Measurements from ENCODE around the gene UBL4B.

The UBL4B gene

DNA sequence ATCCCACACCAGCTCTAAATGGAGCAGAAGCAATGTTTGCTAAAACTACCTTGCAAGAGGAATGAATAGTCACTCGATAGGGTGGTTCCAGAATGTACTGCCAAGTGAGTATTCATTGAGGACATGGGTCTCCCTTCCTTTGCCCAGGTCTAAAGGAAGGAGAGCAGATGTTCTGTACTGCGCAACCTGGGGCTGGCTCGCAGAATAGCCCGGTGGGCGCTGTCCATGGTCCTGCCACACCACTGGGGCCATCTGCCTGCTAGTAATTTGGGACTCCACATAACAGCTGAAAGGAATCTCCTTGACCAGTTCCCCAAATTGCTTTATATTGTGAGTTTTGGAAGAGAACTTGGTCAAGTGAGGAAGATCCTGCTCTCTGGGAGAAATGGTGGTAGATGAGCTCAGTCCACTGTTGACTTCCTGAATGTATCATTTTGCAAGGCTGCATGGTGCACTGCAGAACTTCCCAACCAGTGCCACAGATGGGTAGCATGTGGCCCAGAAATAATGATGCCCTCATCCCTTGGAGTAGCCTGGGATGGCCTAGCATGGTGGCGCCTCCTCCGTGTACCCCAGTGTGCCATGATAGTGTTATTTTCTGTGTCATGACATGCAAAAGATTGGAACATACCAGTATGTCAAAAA lies 43.8 kb downstream of the UBL4B start:
- DNase-seq (ENCODE audit: low spot score) = peak; percentile 74

DNA sequence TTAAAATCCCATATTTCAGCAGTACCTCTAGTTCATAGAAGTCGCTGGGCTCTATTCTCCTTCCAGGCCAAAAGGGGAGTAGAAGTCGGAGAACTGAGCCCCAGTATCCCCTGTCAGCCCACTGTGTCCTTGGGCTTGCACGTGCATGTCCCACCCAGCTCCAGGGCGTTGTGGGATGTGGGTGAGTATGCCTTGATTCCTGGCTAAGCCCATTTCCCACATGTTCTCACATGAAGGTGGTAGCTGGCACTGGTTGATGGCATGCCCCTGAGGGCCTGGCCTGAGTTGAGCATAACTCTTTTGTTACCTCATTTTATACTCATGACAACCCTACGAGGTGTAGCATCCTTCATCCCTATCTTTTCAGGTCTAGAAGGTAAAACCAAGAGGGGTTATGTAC lies 46.0 kb downstream of the UBL4B start:
- no peak for DNase-seq (ENCODE audit: low spot score)

DNA sequence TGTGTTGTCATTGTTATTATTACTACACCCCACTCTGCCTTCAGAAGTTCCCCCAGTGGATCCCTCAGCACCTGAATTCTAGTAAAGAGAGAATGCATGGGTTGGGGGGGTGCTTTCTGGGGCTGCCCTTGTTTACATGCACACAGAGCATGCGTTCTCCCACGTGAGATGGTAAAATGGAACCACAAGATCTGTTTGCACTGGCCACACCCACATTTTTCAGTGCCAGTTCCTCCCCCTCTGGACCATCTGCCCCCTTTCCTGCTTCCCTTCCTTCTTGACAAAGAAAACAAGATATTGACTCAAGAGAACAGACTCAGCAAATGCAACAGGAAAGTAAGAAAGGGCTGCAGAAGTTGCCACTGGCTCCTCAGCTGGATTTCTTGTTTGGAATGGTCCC lies 46.9 kb downstream of the UBL4B start:
- DNase-seq (ENCODE audit: low spot score) = no peak

DNA sequence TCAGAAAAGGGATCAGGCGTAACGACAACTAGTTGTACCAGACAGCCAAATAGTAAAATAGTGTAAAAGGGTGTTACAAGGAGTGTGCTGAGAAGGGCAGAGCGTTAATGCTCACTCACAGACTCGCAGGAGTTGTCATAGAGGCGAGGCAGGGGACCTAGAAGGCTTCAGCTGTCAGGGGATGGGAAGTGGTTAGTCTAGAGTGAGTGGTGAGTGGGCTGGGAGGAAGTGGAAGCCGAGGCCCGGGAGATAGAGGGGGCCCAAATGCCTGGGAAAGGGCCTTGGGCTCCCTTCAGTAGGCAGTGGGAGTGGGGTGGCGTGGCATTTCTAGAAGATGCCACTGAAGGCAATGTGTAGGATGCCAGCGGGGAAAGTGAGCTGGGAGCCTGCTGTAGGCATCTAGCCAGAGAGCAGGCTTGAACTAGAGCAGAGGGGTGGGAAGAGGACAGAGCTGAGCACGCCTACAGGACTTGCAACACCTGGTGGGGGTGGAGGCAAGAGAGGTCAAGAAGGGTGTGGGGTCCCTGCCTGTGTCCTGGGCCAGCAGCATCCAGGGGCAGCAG lies 48.4 kb downstream of the UBL4B start:
- DNase-seq (ENCODE audit: low spot score) = no peak

GRCh38 chr1:110161165-110161564 lies 48.9 kb downstream of the UBL4B start:
- DNase-seq (ENCODE audit: low spot score) = no peak

GRCh38 chr1:110161849-110162248 lies 49.6 kb downstream of the UBL4B start:
- DNase-seq (ENCODE audit: low spot score) = no peak
